ENCODE results near the gene ATF2.
"Not testable (repeated sequence)": the region's sequence is repeated elsewhere in the genome, so short reads cannot be mapped to it uniquely, and the experiment has no call there.

ATF2 gene

DNA sequence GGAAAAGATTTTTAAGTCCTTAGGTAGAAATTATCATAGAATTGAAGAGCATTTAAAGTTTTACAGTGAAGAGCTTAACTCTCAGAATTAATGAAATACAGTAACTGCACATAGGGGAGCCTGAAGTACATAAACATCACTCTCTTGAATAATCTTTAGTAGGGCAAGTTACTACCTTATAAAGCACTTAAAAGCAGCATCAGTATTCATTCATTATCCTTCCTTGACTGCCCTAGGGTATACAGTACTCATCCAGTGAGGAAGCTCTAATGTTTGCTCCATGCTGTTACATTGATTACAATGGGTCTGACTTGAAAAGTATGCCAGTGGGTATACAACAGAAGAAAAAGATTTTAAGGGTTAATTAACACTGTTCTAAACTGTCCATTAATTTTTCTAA is 66.5 kb downstream of the ATF2 start:
- peaks cover 29% of the 10 kb centered on the region for H3K36me3 ChIP-seq (ENCODE audit: low read length)
- H3K27me3 ChIP-seq (ENCODE audit: low read length): no peaks in the 10 kb centered on the region
- H2AFZ ChIP-seq (ENCODE audit: low read depth, low read length, severe bottlenecking): no peak overlapping the region
- H3K4me3 ChIP-seq (ENCODE audit: insufficient read depth, low read length, poor library complexity, severe bottlenecking): no peak overlapping the region
- H4K20me1 ChIP-seq (ENCODE audit: low read depth, low read length): no peaks in the 10 kb centered on the region
- no peaks in the 10 kb centered on the region for H3F3A ChIP-seq (ENCODE audit: insufficient read depth)
- H3K4me2 ChIP-seq (ENCODE audit: low read depth, low read length, poor library complexity, severe bottlenecking): no peak overlapping the region
- TF ChIP-seq, protein P1, sequence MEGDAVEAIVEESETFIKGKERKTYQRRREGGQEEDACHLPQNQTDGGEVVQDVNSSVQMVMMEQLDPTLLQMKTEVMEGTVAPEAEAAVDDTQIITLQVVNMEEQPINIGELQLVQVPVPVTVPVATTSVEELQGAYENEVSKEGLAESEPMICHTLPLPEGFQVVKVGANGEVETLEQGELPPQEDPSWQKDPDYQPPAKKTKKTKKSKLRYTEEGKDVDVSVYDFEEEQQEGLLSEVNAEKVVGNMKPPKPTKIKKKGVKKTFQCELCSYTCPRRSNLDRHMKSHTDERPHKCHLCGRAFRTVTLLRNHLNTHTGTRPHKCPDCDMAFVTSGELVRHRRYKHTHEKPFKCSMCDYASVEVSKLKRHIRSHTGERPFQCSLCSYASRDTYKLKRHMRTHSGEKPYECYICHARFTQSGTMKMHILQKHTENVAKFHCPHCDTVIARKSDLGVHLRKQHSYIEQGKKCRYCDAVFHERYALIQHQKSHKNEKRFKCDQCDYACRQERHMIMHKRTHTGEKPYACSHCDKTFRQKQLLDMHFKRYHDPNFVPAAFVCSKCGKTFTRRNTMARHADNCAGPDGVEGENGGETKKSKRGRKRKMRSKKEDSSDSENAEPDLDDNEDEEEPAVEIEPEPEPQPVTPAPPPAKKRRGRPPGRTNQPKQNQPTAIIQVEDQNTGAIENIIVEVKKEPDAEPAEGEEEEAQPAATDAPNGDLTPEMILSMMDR (IDR thresholded peaks at IDR 0.05; ENCODE audit: insufficient read depth, low read length, poor library complexity, severe bottlenecking): no peak
- no peak for TF ChIP-seq EZH2phosphoT487 (conservative IDR thresholded peaks at IDR 0.05; ENCODE audit: low read length)
- no peaks in the 10 kb centered on the region for H3K79me2 ChIP-seq (ENCODE audit: insufficient read depth, low read length)
- no peak overlapping the region for H3K9ac ChIP-seq (ENCODE audit: low read length)
- H3K9me2 ChIP-seq (replicated peaks; ENCODE audit: insufficient read depth, low read length): no peaks in the 10 kb centered on the region
- no peaks in the 10 kb centered on the region for H3K9me3 ChIP-seq (ENCODE audit: insufficient read depth, low read length)
- no peak overlapping the region for H3K27ac ChIP-seq (ENCODE audit: low read depth, low read length)

DNA sequence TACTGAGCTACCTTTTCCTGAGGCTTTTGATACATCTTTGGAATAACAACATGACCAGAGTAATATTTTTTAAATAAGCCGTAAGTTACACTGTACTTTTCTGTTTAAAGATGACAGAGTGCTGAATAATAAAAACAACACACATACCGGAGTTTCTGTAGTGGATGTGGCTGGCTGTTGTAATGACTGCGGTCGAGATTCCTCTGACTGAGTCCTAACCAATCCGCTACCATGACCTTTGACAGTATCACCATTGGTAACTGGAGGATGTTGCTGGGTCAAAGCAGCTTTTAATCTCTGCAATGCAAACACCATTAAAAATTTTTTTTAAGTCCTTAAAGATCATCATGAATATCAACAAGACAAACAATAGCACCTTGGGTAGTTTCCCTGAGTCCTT is 70.7 kb downstream of the ATF2 start:
- Histone ChIP-seq H3K27me3 (ENCODE audit: low read length) (no peaks in the 10 kb centered on the region), H4K20me1 (ENCODE audit: low read depth, low read length) (no peaks in the 10 kb centered on the region), H3K9me2 (replicated peaks; ENCODE audit: insufficient read depth, low read length) (no peaks in the 10 kb centered on the region), H3K27ac (ENCODE audit: low read depth, low read length) (no peak overlapping the region), H3K9me3 (ENCODE audit: insufficient read depth, low read length) (no peaks in the 10 kb centered on the region), H3K79me2 (ENCODE audit: insufficient read depth, low read length) (no peaks in the 10 kb centered on the region), H3K4me2 (ENCODE audit: low read depth, low read length, poor library complexity, severe bottlenecking) (no peak overlapping the region), H3K4me3 (ENCODE audit: insufficient read depth, low read length, poor library complexity, severe bottlenecking) (no peak overlapping the region), H3K9ac (ENCODE audit: low read length) (no peak overlapping the region), H3F3A (ENCODE audit: insufficient read depth) (no peaks in the 10 kb centered on the region), H2AFZ (ENCODE audit: low read depth, low read length, severe bottlenecking) (no peak overlapping the region), H3K36me3 (ENCODE audit: low read length) (peaks cover 30% of the 10 kb centered on the region)
- TF ChIP-seq, protein P1 (IDR thresholded peaks at IDR 0.05; ENCODE audit: insufficient read depth, low read length, poor library complexity, severe bottlenecking): no peak
- no peak for TF ChIP-seq EZH2phosphoT487 (conservative IDR thresholded peaks at IDR 0.05; ENCODE audit: low read length)

DNA sequence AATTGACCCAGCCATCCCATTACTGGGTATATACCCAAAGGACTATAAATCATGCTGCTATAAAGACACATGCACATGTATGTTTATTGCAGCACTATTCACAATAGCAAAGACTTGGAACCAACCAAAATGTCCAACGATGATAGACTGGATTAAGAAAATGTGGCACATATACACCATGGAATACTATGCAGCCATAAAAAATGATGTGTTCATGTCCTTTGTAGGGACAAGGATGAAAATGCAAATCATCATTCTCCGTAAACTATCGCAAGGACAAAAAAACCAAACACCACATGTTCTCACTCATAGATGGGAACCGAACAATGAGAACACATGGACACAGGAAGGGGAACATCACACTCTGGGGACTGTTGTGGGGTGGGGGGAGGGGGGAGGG is 83.9 kb downstream of the ATF2 start:
- H3K27me3 ChIP-seq (ENCODE audit: low read length); H3K9me3 ChIP-seq (ENCODE audit: insufficient read depth, low read length); H3F3A ChIP-seq (ENCODE audit: insufficient read depth); H3K9ac ChIP-seq (ENCODE audit: low read length); H3K4me2 ChIP-seq (ENCODE audit: low read depth, low read length, poor library complexity, severe bottlenecking); H3K4me3 ChIP-seq (ENCODE audit: insufficient read depth, low read length, poor library complexity, severe bottlenecking); H3K79me2 ChIP-seq (ENCODE audit: insufficient read depth, low read length); H3K9me2 ChIP-seq (replicated peaks; ENCODE audit: insufficient read depth, low read length); H3K27ac ChIP-seq (ENCODE audit: low read depth, low read length); H2AFZ ChIP-seq (ENCODE audit: low read depth, low read length, severe bottlenecking); H4K20me1 ChIP-seq (ENCODE audit: low read depth, low read length): not testable (repeated sequence)
- peaks cover 33% of the 10 kb centered on the region for H3K36me3 ChIP-seq (ENCODE audit: low read length)

DNA sequence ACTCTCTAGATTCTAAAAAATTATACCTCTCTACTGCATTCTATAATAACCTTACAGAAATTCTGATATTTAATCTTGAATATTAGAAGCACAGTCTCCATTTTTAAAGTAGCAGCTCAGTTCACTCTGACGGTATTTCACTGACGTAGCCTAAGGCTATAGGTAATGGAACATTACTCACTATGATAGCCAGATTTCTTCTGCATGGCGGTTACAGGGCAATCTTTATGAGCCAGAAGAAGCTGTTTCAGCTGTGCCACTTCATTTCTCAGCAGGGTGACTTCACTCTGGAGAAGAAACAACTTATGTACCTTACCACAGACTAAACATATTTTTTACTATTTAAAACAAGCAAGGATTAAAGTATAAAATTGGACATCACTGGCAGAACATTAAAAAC is 87.5 kb downstream of the ATF2 start:
- no peak overlapping the region for H3K4me2 ChIP-seq (ENCODE audit: low read depth, low read length, poor library complexity, severe bottlenecking)
- no peaks in the 10 kb centered on the region for H3K9me3 ChIP-seq (ENCODE audit: insufficient read depth, low read length)
- no peak overlapping the region for H3K4me3 ChIP-seq (ENCODE audit: insufficient read depth, low read length, poor library complexity, severe bottlenecking)
- no peak overlapping the region for H3K9ac ChIP-seq (ENCODE audit: low read length)
- H4K20me1 ChIP-seq (ENCODE audit: low read depth, low read length): no peaks in the 10 kb centered on the region
- TF ChIP-seq, protein P1 (IDR thresholded peaks at IDR 0.05; ENCODE audit: insufficient read depth, low read length, poor library complexity, severe bottlenecking): no peak
- no peaks in the 10 kb centered on the region for H3K27me3 ChIP-seq (ENCODE audit: low read length)
- no peaks in the 10 kb centered on the region for H3K79me2 ChIP-seq (ENCODE audit: insufficient read depth, low read length)
- H3F3A ChIP-seq (ENCODE audit: insufficient read depth): peaks cover under 1% of the 10 kb centered on the region; the same call in 1 of the 2 replicates
- H3K36me3 ChIP-seq (ENCODE audit: low read length): peaks cover 41% of the 10 kb centered on the region
- H3K9me2 ChIP-seq (replicated peaks; ENCODE audit: insufficient read depth, low read length): no peaks in the 10 kb centered on the region
- H3K27ac ChIP-seq (ENCODE audit: low read depth, low read length): no peak overlapping the region
- H2AFZ ChIP-seq (ENCODE audit: low read depth, low read length, severe bottlenecking): no peak overlapping the region

Data from SU-DHL-6 (cell line).